Measurements from ENCODE around the gene CCT8L2. TPM values are rescaled to one million over a fixed set of nuclear protein-coding genes. Genes with fewer than 3 reads are reported as not detected.
"Not testable (repeated sequence)": the region's sequence is repeated elsewhere in the genome, so short reads cannot be mapped to it uniquely, and the experiment has no call there.

The CCT8L2 gene
- not detected for total RNA-seq
- polyA plus RNA-seq (ENCODE audit: insufficient read length in 6 of 6) = not detected
- long read RNA-seq, donor 1 = 0 reads
- long read RNA-seq, donor 2 = 0 reads
- long read RNA-seq, donor 3, partial matches to known transcripts = 0 of 1 reads
- long read RNA-seq, donor 3, other reads (novel, unspliced or antisense) = 0 of 1 reads
- long read RNA-seq, donor 4 = 0 reads
- long read RNA-seq, donor 5 = 0 reads
- long read RNA-seq, donor 6 = 0 reads
- long read RNA-seq, donor 7 = 0 reads
- long read RNA-seq, donor 8 = 0 reads
- long read RNA-seq, donor 9 = 0 reads
- long read RNA-seq, donor 10 = 0 reads
- long read RNA-seq, donor 11 = 0 reads
- long read RNA-seq, donor 12 = 0 reads

GRCh38 chr22:16592710-16593109 is at the start of gene CCT8L2:
TSS of gene CCT8L2 (minus strand) at chr22:16592810. CDS start at chr22:16592550, 260 bp downstream.
- ATAC-seq; intact Hi-C loops (cut with DNase I); DNase-seq; H3K4me1 ChIP-seq; H3K9me3 ChIP-seq; H3K4me3 ChIP-seq; H3K27ac ChIP-seq; H3K36me3 ChIP-seq: not testable (repeated sequence)
- peaks cover 0 to 18% of the 10 kb centered on the region in 2 donors for H3K27me3 ChIP-seq

- intact Hi-C loops (cut with DNase I) = not testable (repeated sequence)
Observed at GRCh38 chr22:16635442-16635841, 42.8 kb upstream of the CCT8L2 start.

GRCh38 chr22:16634092-16634491 is 41.5 kb upstream of the CCT8L2 start:
- DNase-seq; intact Hi-C loops (cut with DNase I); H3K27me3 ChIP-seq; H3K36me3 ChIP-seq; ATAC-seq; H3K4me1 ChIP-seq; H3K4me3 ChIP-seq; H3K27ac ChIP-seq; H3K9me3 ChIP-seq: not testable (repeated sequence)

More at GRCh38 chr22:16635442-16635841, 42.8 kb upstream of the CCT8L2 start:
- not testable (repeated sequence) for H3K9me3 ChIP-seq, H3K4me1 ChIP-seq, H3K27me3 ChIP-seq, ATAC-seq, H3K36me3 ChIP-seq, H3K4me3 ChIP-seq, H3K27ac ChIP-seq, DNase-seq

GRCh38 chr22:16628476-16628875 is 35.9 kb upstream of the CCT8L2 start:
- DNase-seq; intact Hi-C loops (cut with DNase I); H3K4me3 ChIP-seq; H3K9me3 ChIP-seq; H3K27ac ChIP-seq; ATAC-seq; H3K4me1 ChIP-seq; H3K27me3 ChIP-seq; H3K36me3 ChIP-seq: not testable (repeated sequence)

- H3K36me3 ChIP-seq; H3K27me3 ChIP-seq; H3K9me3 ChIP-seq; H3K27ac ChIP-seq; DNase-seq; H3K4me3 ChIP-seq; H3K4me1 ChIP-seq; intact Hi-C loops (cut with DNase I); ATAC-seq: not testable (repeated sequence)
Observed at GRCh38 chr22:16625018-16625417, 32.4 kb upstream of the CCT8L2 start.

- intact Hi-C loops (cut with DNase I); H3K27ac ChIP-seq; H3K27me3 ChIP-seq; ATAC-seq; DNase-seq; H3K9me3 ChIP-seq; H3K36me3 ChIP-seq; H3K4me3 ChIP-seq; H3K4me1 ChIP-seq: not testable (repeated sequence)
Observed at GRCh38 chr22:16623595-16623994, 31.0 kb upstream of the CCT8L2 start.

GRCh38 chr22:16617516-16617915 is 24.9 kb upstream of the CCT8L2 start:
- intact Hi-C loops (cut with DNase I); ATAC-seq; H3K9me3 ChIP-seq; H3K36me3 ChIP-seq; DNase-seq; H3K27ac ChIP-seq; H3K4me1 ChIP-seq; H3K27me3 ChIP-seq; H3K4me3 ChIP-seq: not testable (repeated sequence)

- ATAC-seq; H3K27ac ChIP-seq; H3K9me3 ChIP-seq; DNase-seq; H3K27me3 ChIP-seq; H3K36me3 ChIP-seq; H3K4me3 ChIP-seq; H3K4me1 ChIP-seq; intact Hi-C loops (cut with DNase I): not testable (repeated sequence)
Observed at GRCh38 chr22:16616390-16616938, 23.9 kb upstream of the CCT8L2 start.

GRCh38 chr22:16615606-16616245 is 23.1 kb upstream of the CCT8L2 start:
- H3K4me1 ChIP-seq; H3K9me3 ChIP-seq; H3K36me3 ChIP-seq; H3K27ac ChIP-seq; DNase-seq; ATAC-seq; H3K4me3 ChIP-seq; intact Hi-C loops (cut with DNase I): not testable (repeated sequence)
- peaks cover under 1 to 15% of the 10 kb centered on the region in 2 donors for H3K27me3 ChIP-seq
